Measurements from ENCODE around the gene ZNF70. TPM values are rescaled to one million over a fixed set of nuclear protein-coding genes. Genes with fewer than 3 reads are reported as not detected.

The ZNF70 gene
- total RNA-seq, 4 donors from 2014 or later = 2.7 to 7.5 (median 5.9) TPM

DNA sequence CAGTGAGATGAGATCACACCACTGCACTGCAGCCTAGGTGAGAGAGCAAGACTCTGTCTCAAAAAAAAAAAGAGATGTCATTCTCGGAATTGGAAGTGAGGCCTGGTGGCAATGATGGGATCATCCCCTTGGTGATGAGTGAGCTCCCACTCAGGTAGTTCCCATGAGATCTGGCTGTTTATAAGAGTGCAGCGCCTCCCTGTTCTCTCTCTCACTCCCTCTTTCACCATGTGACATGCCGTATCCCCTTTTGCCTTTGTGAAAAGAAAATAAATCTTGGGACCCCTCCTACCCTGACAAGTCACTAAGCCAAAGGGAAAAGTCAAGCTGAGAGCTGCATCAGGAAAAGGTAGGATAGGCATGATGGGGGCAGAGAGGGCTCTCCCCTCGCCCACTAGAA lies 28.8 kb downstream of the ZNF70 start:
- H3K27ac ChIP-seq = no peak overlapping the region
- no peak for DNase-seq
- no peaks in the 10 kb centered on the region for H3K36me3 ChIP-seq
- H3K9me3 ChIP-seq = no peaks in the 10 kb centered on the region
- intact Hi-C loops (cut with DNase I; ENCODE audit: low total_unique reads) (no loop called here), in situ Hi-C loops (cut with MboI; ENCODE audit: low pct_ligation_motif_present in 1 of 4, low pct_unique_long_range_greater_than_20kb in 1 of 4, low sequenced_read_pairs in 3 of 4) (no loop called here)
- peaks cover 0 to 4% (median 4%) of the 10 kb centered on the region in 4 donors for H3K4me1 ChIP-seq
- H3K27me3 ChIP-seq = no peaks in the 10 kb centered on the region
- no peak for TF ChIP-seq CTCF (IDR thresholded peaks at IDR 0.05)
- no peak for TF ChIP-seq EP300 (IDR thresholded peaks at IDR 0.05; ENCODE audit: low read depth)
- no peak for TF ChIP-seq POLR2AphosphoS5 (IDR thresholded peaks at IDR 0.05)
- TF ChIP-seq POLR2A (IDR thresholded peaks at IDR 0.05) = no peak
- 78% methylated on average over 4 of the region's 4 CpGs; no CpG with 5 or more reads in 1 of the 2 donors for WGBS, 2 donors (ENCODE audit: low coverage in 1 of 2)
- no peak overlapping the region for H3K4me3 ChIP-seq

GRCh38 chr22:23720855-23721254 lies 30.1 kb downstream of the ZNF70 start:
- no peak for TF ChIP-seq POLR2A (IDR thresholded peaks at IDR 0.05)
- TF ChIP-seq POLR2AphosphoS5 (IDR thresholded peaks at IDR 0.05) = no peak
- TF ChIP-seq EP300 (IDR thresholded peaks at IDR 0.05; ENCODE audit: low read depth) = no peak
- TF ChIP-seq CTCF (IDR thresholded peaks at IDR 0.05) = no peak
- Histone ChIP-seq H3K27ac (no peak overlapping the region), H3K36me3 (no peaks in the 10 kb centered on the region), H3K27me3 (no peaks in the 10 kb centered on the region), H3K4me3 (no peak overlapping the region), H3K9me3 (no peaks in the 10 kb centered on the region), H3K4me1 (peaks cover 5 to 13% (median 11%) of the 10 kb centered on the region in 4 donors)
- DNase-seq = no peak
- WGBS, 2 donors (ENCODE audit: low coverage in 1 of 2) = 83% methylated on average over 6 of the region's 6 CpGs
- in situ Hi-C loops (cut with MboI; ENCODE audit: low pct_ligation_motif_present in 1 of 4, low pct_unique_long_range_greater_than_20kb in 1 of 4, low sequenced_read_pairs in 3 of 4) (no loop called here), intact Hi-C loops (cut with DNase I; ENCODE audit: low total_unique reads) (no loop called here)

- in situ Hi-C loops (cut with MboI; ENCODE audit: low pct_ligation_motif_present in 1 of 4, low pct_unique_long_range_greater_than_20kb in 1 of 4, low sequenced_read_pairs in 3 of 4) = no loop called here
- H3K27ac ChIP-seq = no peak overlapping the region
- WGBS, 2 donors (ENCODE audit: low coverage in 1 of 2) = 78 to 85% methylated on average over 3 to 17 of the region's 17 CpGs
- H3K4me3 ChIP-seq = no peak overlapping the region
- H3K9me3 ChIP-seq = no peaks in the 10 kb centered on the region
- intact Hi-C loops (cut with DNase I; ENCODE audit: low total_unique reads) = no loop called here
- TF ChIP-seq CTCF (IDR thresholded peaks at IDR 0.05) = no peak
- no peak for TF ChIP-seq POLR2A (IDR thresholded peaks at IDR 0.05)
- no peaks in the 10 kb centered on the region for H3K27me3 ChIP-seq
- DNase-seq = no peak
- H3K4me1 ChIP-seq = peaks cover 9 to 19% (median 12%) of the 10 kb centered on the region in 4 donors
- H3K36me3 ChIP-seq = no peaks in the 10 kb centered on the region
Observed at GRCh38 chr22:23718371-23719165, 32.3 kb downstream of the ZNF70 start.

DNA sequence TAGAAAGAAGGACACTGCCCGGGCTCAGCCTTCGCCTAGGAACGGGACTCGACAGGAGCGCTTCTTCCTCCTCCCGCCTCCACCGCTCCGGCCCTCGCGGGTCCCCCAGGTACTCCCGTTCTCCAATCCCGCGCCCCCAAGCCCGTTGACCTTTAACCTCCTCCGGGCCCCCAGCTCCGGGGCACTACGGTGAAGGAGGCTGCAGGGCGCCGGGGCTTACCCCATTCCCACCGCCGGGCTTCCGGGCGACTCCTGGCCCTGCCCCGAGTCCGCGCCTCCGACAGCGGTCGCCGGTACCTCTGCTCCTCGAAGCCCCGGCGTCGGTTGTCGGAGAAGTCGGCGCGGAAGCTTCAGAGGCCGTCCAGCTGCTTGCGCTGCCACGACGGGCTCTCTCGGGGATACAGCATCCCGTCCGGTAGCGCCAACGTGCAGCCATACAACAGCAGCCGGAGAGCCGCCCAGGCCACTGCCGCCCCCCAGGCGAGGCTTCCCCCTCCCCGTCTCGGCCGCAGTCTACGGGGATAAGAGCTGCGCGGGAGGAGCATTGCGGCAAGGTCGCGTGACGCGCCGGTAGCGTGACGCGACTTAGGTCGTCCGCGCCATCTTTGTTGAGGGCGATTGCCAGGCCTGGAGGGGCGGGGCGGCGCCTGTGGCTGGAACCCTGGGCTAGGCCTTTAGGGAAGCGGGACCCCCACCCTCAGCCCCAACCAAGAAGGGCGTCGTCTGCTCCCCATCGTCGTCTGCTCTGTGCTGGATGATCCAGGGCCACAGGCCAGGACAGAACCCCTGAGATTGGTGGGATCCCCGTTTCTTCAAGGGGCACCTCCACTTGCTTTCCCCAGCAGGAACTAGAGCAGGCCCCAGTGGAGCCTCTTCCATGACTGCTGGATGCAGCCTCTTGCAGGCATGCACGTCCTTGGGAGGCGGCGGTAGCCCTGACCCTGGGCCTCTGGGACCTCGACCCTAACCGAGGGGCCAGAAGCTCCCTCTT lies 33.8 kb downstream of the ZNF70 start:
- H3K4me3 ChIP-seq = peak overlapping the region; percentile 64 to 97 (median 85)
- in situ Hi-C loops (cut with MboI; ENCODE audit: low pct_ligation_motif_present in 1 of 4, low pct_unique_long_range_greater_than_20kb in 1 of 4, low sequenced_read_pairs in 3 of 4) (no loop called here), intact Hi-C loops (cut with DNase I; ENCODE audit: low total_unique reads) (no loop called here)
- no peaks in the 10 kb centered on the region for H3K9me3 ChIP-seq
- 5% methylated on average over 59 of the region's 84 CpGs; no CpG with 5 or more reads in 1 of the 2 donors for WGBS, 2 donors (ENCODE audit: low coverage in 1 of 2)
- peaks cover 9 to 19% (median 12%) of the 10 kb centered on the region in 4 donors for H3K4me1 ChIP-seq
- H3K27ac ChIP-seq = peak overlapping the region; percentile 77 to 88 (median 82)
- peak; percentile 88 for DNase-seq
- TF ChIP-seq EP300 (IDR thresholded peaks at IDR 0.05; ENCODE audit: low read depth) (no peak), POLR2A (IDR thresholded peaks at IDR 0.05) (peak; percentile 84), CTCF (IDR thresholded peaks at IDR 0.05) (no peak), POLR2AphosphoS5 (IDR thresholded peaks at IDR 0.05) (peak; percentile 92 to 97 (median 95))
- peaks cover 0 to 7% (median 3%) of the 10 kb centered on the region in 4 donors for H3K36me3 ChIP-seq
- no peaks in the 10 kb centered on the region for H3K27me3 ChIP-seq
